Kidney (tissue), 14 donors: ENCODE measurements around the gene SMAD7. TPM values are rescaled to one million over a fixed set of nuclear protein-coding genes. Genes with fewer than 3 reads are reported as not detected.

Experiments
- DNase-seq, 5 donors: peaks; one replicate each; pipeline ENCODE4 v3.0.0-alpha.2; 2013 to 2020
- FAIRE-seq: peaks from 2 replicates; lab custom pipeline; 2012; peaks lifted over from hg19 to GRCh38; lab: Jason Lieb, UNC
- H3K27ac ChIP-seq, 2 donors: one replicate each; pipeline ENCODE4 v1.7.0; 2013; ENCODE audit warnings: low read depth in 2 of 2, low read length in 2 of 2, inconsistent platforms in 1 of 2
- H3K27me3 ChIP-seq: one replicate; pipeline ENCODE4 v1.7.1; 2013; ENCODE audit warnings: low read length, inconsistent platforms; ENCODE audit not compliant: control insufficient read depth, insufficient read depth
- H3K36me3 ChIP-seq, 3 donors: one replicate each; pipeline versions ENCODE4 v1.7.0 to v1.7.1; 2013; ENCODE audit warnings: low read length in 3 of 3, control low read depth in 1 of 3, inconsistent platforms in 1 of 3; ENCODE audit not compliant: insufficient read depth in 3 of 3, control insufficient read depth in 2 of 3
- H3K4me1 ChIP-seq, 3 donors: one replicate each; pipeline versions ENCODE4 v1.7.0 to v1.7.1; 2013; ENCODE audit warnings: low read length in 3 of 3, inconsistent platforms in 1 of 3, low read depth in 1 of 3; ENCODE audit not compliant: control insufficient read depth in 2 of 3, insufficient read depth in 2 of 3
- H3K4me3 ChIP-seq, 3 donors: one replicate each; pipeline versions ENCODE4 v1.7.0 to v1.8.1; 2013; ENCODE audit warnings: low read length in 3 of 3, control low read depth in 1 of 3, inconsistent platforms in 1 of 3
- H3K9ac ChIP-seq, 3 donors: one replicate each; pipeline versions ENCODE4 v1.7.0 to v1.7.1; 2013; ENCODE audit warnings: low read length in 3 of 3, control low read depth in 1 of 3, inconsistent platforms in 1 of 3
- H3K9me3 ChIP-seq, 3 donors: one replicate each; pipeline versions ENCODE4 v1.7.0 to v1.7.1; 2013; ENCODE audit warnings: low read length in 3 of 3, control low read depth in 1 of 3, inconsistent platforms in 1 of 3; ENCODE audit not compliant: control insufficient read depth in 2 of 3, insufficient read depth in 1 of 3
- CTCF ChIP-seq: IDR thresholded peaks from 3 replicates; pipeline ENCODE4 v1.5.1; 2012; ENCODE audit warnings: mild to moderate bottlenecking, moderate library complexity, borderline replicate concordance; ENCODE audit not compliant: insufficient read depth; ENCODE audit errors: extremely low read depth
- intact Hi-C: fragments of 100-400 bp; cut with DNase I; formaldehyde crosslinking; loops from one replicate; pipeline ENCODE4 v1.11.1; 2022
- polyA plus RNA-seq: library from polyadenylated mRNA; stranded (reverse); fragments of 350-450 nt; fragmentation: Illumina TruSeq; extraction: RNeasy Lipid Tissue Mini Kit (QIAGEN cat#74804); gene quantifications from one replicate; pipeline ENCODE4 v1.2.3, GENCODE V29; 2014; ENCODE audit warnings: low read depth, low replicate concordance; ENCODE audit not compliant: insufficient read depth
- total RNA-seq: library from RNA; stranded (reverse); fragmentation: NEBNext Ultra II Directional; extraction: Animal tissue kit (Norgen Biotek cat#: 25700); gene quantifications from one replicate; pipeline ENCODE4 v1.2.1, GENCODE V29; 2021
- donor health status: control.
- donor health status: control.
- donor health status: control.
- donor health status: control.
- donor health status: control.
- donor health status: DM: yes; HTN: yes; CAD: no.
- donor health status: Normal renal cell carcinoma (clear cell type).

SMAD7 gene
- total and polyA plus RNA-seq, 2 donors from 2014 or later: 17.3 to 32.6 TPM

GRCh38 chr18:48934415-48934722, 16.4 kb downstream of the SMAD7 start:
- FAIRE-seq (no peak), DNase-seq (peak in 1 of 5 donors; percentile 34)
- H3K27ac ChIP-seq: peak overlapping the region; percentile 86 to 90
- intact Hi-C loops: no loop called here
- no peaks in the 10 kb centered on the region for H3K9me3 ChIP-seq
- no peak for TF ChIP-seq CTCF
- H3K27me3 ChIP-seq: no peaks in the 10 kb centered on the region
- peaks cover 17 to 85% (median 75%) of the 10 kb centered on the region in 3 donors for H3K4me1 ChIP-seq
- peaks cover 0 to 10% (median 3%) of the 10 kb centered on the region in 3 donors for H3K36me3 ChIP-seq
- H3K4me3 ChIP-seq: no peak overlapping the region
- H3K9ac ChIP-seq: peak overlapping the region in 2 of 3 donors; percentile 15 to 72

GRCh38 chr18:48933578-48934414, 17.0 kb downstream of the SMAD7 start:
- peaks cover 0 to 10% (median 3%) of the 10 kb centered on the region in 3 donors for H3K36me3 ChIP-seq
- DNase-seq: peak in 1 of 5 donors; percentile 71
- no peaks in the 10 kb centered on the region for H3K9me3 ChIP-seq

GRCh38 chr18:48932822-48933510, 17.8 kb downstream of the SMAD7 start:
- peaks cover 23 to 90% (median 78%) of the 10 kb centered on the region in 3 donors for H3K4me1 ChIP-seq
- no peak for FAIRE-seq
- H3K36me3 ChIP-seq: peaks cover 0 to 3% (median 2%) of the 10 kb centered on the region in 3 donors
- intact Hi-C loops: no loop called here
- TF ChIP-seq CTCF: no peak
- H3K9me3 ChIP-seq: no peaks in the 10 kb centered on the region
- peak overlapping the region; percentile 85 to 86 for H3K27ac ChIP-seq
- peak overlapping the region in 1 of 3 donors; percentile 72 for H3K9ac ChIP-seq
- H3K27me3 ChIP-seq: no peaks in the 10 kb centered on the region
- DNase-seq: peak in 1 of 5 donors; percentile 48
- H3K4me3 ChIP-seq: peak overlapping the region in 1 of 3 donors; percentile 7

More at GRCh38 chr18:48933578-48934414, 17.0 kb downstream of the SMAD7 start:
- intact Hi-C loops: no loop called here
- H3K4me1 ChIP-seq: peaks cover 20 to 91% (median 79%) of the 10 kb centered on the region in 3 donors
- no peak for TF ChIP-seq CTCF
- no peaks in the 10 kb centered on the region for H3K27me3 ChIP-seq
- peak overlapping the region; percentile 85 to 86 for H3K27ac ChIP-seq
- FAIRE-seq: no peak
- H3K9ac ChIP-seq: peak overlapping the region in 2 of 3 donors; percentile 15 to 72
- peak overlapping the region in 2 of 3 donors; percentile 6 to 7 for H3K4me3 ChIP-seq
